HG02981 (cell line): ENCODE data around the gene TBC1D8.
"Not testable (repeated sequence)": the region's sequence is repeated elsewhere in the genome, so short reads cannot be mapped to it uniquely, and the experiment has no call there.

Experiments used
- ATAC-seq: cut with Tn5 transposase; IDR thresholded peaks from one replicate; pipeline ENCODE4 v1.9.1; 2021; ENCODE audit warnings: mild to moderate bottlenecking, moderate library complexity; ENCODE audit not compliant: unreplicated experiment

TBC1D8 gene

DNA sequence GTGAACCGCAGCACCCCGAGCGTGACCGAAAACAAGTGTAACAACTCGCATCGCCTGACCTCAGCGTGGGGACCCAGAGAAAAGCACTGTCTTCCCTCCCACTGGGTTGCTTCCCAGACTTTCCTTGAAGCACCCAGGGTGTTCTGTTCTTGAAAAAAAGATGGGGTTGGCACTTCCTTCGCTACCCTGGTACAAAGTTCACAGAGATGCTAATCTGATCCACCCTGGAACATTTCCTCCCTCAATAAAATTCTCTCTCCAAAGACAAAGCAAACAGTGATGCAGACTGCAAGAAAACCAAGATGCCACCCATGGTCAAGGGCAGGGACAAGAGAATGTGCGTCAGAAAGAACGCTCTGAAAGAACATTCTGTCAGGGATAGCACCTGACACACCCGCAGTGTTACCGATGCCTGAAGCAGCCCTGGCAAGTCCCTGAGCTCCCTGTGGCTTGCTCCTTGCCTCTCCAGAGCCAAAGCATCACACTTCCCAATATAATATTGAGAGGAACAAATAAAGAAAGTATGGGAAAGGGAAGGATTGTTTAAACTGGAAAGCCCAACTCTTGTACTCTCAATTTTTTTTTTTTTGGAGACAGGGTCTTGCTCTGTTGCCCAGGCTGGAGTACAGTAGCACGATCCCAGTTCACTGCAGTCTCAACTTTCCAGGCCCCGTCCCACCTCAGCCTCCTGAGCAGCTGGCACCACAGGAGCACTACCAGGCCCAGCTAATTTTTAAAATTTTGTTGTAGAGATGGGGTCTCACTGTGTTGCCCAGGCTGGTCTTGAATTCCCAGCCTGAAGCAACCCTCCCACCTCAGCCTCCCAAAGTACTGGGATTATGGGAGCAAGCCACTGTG is 70.7 kb downstream of the TBC1D8 start:
- ATAC-seq: no peak

- ATAC-seq: no peak
Observed at GRCh38 chr2:101076581-101076980, 74.6 kb downstream of the TBC1D8 start.

DNA sequence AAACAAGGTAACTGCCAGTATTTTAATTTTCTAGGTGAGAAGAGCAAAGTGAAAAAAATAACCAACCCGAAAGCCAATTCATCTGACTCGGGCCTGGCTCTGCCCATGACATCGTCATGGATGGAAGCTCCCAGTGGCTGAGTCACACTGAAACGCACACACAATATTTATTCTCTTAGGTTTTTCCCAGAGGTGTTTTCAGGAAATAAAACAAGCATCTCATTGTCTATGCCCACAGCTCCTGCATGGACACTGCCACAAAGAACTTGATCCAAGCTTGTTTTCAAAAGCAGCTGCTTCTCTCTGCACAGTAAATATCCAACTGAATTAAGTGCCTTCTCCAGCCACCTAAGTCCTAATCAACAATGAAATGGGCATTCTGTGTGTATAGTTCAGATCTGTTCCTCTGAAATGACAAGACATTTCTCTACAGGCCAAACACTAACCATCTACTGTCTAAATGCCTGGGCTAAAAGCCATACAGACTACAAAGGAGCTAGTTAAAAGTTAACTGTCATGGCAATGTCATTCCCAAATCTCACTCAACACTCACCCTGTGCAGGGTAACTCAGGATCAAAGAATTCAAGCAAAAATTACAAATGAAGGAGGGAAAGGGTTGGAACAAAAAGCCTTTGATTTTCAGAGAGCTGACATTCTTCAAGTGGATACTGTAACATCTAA is 86.2 kb downstream of the TBC1D8 start:
- ATAC-seq: no peak

DNA sequence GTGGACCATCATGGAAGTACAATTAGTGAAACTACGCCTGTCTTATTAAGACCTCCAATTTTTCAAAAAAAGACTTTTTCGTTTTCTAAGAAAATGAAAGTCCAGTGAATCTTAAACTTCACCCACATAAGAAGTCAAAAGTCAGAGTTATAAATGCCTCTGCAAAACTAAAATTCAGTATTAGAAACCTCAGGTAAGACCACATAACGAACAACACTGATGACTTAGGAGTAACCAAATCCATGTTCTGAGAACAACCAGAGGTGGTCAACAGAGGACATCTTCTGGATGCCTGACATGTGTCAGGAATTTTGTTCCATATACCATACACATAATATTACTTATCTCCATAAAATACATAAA is 86.7 kb downstream of the TBC1D8 start:
- no peak for ATAC-seq

GRCh38 chr2:101064125-101064502 is 87.1 kb downstream of the TBC1D8 start:
- no peak for ATAC-seq

DNA sequence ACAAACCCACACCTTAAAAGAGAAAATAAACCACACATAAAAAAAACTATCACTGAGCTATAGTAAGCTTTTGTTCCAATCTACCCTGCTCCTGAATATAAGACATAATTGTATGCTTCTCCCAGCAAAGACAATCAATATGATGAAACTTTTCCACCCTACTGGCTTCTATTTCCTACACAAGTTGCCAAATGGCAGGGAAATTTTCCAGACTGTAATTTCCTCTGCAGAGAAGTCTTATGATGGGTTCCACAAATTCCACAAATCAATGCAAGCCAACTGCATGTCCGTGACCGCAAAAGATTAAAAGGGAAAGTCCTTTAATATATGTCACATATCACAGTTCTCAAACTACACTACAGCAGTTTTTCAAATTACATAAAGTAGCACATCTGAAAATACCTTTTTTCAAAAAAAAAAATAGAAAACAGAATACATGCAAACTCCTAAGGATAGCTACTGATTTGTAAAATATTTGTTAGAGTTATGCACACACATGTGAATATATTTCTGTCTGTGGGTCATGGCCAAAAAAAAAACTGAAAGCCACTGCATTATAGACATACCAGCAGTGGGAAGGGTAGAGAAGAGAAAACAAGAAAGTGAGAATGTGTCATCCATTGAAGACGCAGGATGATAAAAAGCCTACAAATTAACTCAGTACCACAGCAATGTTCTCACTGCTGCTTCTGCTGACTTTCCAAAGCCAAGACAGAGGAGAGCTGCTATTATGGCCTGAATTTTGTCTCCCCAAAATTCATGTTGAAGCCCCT is 87.6 kb downstream of the TBC1D8 start:
- ATAC-seq: no peak

GRCh38 chr2:101058386-101058785 is 92.8 kb downstream of the TBC1D8 start:
- ATAC-seq: no peak

GRCh38 chr2:101057051-101057933 is 93.9 kb downstream of the TBC1D8 start:
- no peak for ATAC-seq

GRCh38 chr2:101053117-101053516 is 98.1 kb downstream of the TBC1D8 start:
- no peak for ATAC-seq

DNA sequence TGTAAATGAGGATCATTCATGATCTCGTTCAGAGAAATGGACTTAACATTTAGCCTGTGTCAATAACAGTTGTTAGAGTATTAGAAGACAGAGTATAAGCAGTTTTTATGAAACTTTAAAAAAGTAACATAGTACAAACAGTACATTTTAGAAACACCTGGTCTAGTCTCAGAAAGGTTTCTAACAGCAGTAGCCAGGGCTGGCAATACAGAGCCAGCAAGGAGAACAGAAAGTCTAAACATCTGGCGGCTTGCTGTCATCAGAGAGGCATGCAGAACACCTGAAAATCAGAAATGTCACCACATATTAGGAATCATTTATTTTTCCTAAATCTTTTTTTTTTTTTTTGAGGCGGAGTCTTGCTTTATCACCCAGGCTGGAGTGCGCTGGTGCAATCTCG is 99.0 kb downstream of the TBC1D8 start:
- no peak for ATAC-seq

GRCh38 chr2:101050886-101051285 is 100.3 kb downstream of the TBC1D8 start:
- not testable (repeated sequence) for ATAC-seq

- no peak for ATAC-seq
Observed at GRCh38 chr2:101048756-101049155, 102.4 kb downstream of the TBC1D8 start.

DNA sequence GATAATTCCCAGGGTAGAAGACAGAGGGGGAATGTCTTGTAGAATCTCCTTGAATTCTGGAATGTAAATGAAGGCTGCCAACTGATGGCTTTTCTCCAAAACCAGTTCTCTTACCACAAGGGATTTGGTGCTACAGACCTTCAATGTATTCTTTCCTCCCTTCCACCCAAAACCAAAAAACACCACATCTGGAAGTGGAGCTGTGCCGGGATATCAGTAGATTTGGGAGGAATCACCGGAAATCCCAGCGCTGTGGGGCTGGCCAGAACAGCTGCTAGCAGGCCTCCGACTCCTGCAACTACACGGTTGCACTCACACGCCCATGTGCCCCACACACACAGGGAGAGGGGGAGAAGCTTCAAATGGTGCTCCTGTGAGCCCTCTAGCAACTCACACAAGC is 103.4 kb downstream of the TBC1D8 start:
- ATAC-seq: no peak

GRCh38 chr2:101047075-101047766 is 104.0 kb downstream of the TBC1D8 start:
- no peak for ATAC-seq

GRCh38 chr2:101045330-101045729 is 105.9 kb downstream of the TBC1D8 start:
- no peak for ATAC-seq

DNA sequence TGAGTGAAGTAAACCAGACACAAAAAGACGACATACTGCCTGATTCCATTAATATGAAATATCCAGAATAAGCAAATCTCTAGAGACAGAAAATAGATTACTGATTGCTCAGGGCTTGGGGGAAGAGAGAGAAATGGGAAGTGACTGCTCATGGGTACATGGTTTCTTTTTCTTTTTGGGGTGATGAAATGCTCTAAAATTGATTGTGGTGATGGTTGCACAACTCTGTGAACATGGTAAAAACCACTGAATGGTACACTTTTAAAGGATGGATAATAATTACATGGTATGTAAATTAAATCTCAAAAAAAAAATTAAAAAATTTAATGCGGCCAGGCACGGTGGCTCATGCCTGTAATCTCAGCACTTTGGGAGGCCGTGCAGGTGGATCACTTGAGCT is 109.8 kb downstream of the TBC1D8 start:
- no peak for ATAC-seq

DNA sequence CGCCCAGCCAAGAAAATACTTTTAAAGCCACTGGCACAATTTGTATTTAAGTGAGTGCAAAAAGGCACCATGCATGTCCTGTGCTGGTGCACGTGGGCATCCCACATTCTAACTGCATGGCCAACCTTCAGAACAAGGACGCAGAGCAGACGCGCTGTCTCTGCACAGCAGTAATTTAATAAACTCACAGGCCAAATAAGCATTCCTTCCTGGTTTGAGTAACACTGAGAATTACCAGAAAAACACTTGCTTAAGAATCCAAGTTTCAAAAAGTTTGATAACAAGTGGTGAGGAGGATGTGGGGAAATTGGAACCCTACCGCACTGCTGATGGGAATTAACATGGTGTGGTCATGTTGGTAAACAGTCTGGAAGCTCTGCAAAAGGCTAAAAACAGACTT is 110.4 kb downstream of the TBC1D8 start:
- ATAC-seq: no peak

DNA sequence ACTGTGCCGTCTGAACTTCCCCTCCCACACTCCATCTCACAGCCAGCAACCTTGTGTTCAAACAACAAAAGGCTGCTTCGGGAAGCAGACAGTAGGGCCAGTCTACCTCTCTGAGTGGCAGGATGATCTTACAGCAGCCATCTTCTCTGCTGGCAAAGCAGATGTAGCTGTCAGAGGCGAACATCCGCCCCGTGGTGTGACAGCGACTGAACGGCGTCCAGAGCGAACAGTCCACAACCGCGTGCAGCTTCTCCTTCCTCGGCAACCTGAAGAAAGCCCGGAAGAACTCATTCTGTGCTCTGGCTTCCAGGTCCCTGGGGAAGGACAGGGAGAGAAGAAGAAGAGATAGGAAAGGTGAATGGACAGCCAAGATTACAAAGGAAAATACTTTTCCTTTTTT is 111.1 kb downstream of the TBC1D8 start:
- no peak for ATAC-seq

- no peak for ATAC-seq
Observed at GRCh38 chr2:101038455-101039255, 112.5 kb downstream of the TBC1D8 start.
